Fibroblast of pulmonary artery (primary cell): Measurements from ENCODE around the gene KCNMB2.

Experiments
- DNase-seq: peaks from one replicate; pipeline ENCODE4 v3.0.0-alpha.2; 2010; ENCODE audit warnings: low read depth
- H3K4me3 ChIP-seq: replicated peaks from 2 replicates; pipeline ENCODE4 v1.5.1; 2011; ENCODE audit warnings: low read depth, mild to moderate bottlenecking, control low read depth, low read length, moderate library complexity
- CTCF ChIP-seq: IDR thresholded peaks from 2 replicates; pipeline ENCODE4 v1.5.1; 2011; ENCODE audit warnings: mild to moderate bottlenecking, control low read depth, low read length, inconsistent platforms; ENCODE audit errors: missing control alignments

The KCNMB2 gene

GRCh38 chr3:178673529-178673928, 137.3 kb downstream of the KCNMB2 start:
- no peak overlapping the region for H3K4me3 ChIP-seq
- TF ChIP-seq CTCF: no peak
- no peak for DNase-seq

GRCh38 chr3:178676077-178676476, 139.8 kb downstream of the KCNMB2 start:
- no peak overlapping the region for H3K4me3 ChIP-seq
- no peak for DNase-seq
- no peak for TF ChIP-seq CTCF

- DNase-seq: no peak
- no peak for TF ChIP-seq CTCF
- H3K4me3 ChIP-seq: no peak overlapping the region
These were observed 140.9 kb downstream of the KCNMB2 start for GRCh38 chr3:178676942-178677790.

- TF ChIP-seq CTCF: no peak
- no peak for DNase-seq
- H3K4me3 ChIP-seq: no peak overlapping the region
These were observed 141.7 kb downstream of the KCNMB2 start for GRCh38 chr3:178677961-178678360.

- H3K4me3 ChIP-seq: no peak overlapping the region
- no peak for DNase-seq
- no peak for TF ChIP-seq CTCF
These were observed 143.8 kb downstream of the KCNMB2 start for GRCh38 chr3:178680037-178680436.

- TF ChIP-seq CTCF: no peak
- no peak for DNase-seq
These were observed 144.3 kb downstream of the KCNMB2 start for GRCh38 chr3:178680489-178680888.

More at GRCh38 chr3:178680489-178680888, 144.3 kb downstream of the KCNMB2 start:
- no peak overlapping the region for H3K4me3 ChIP-seq
